AG04450 (cell line): ENCODE measurements around the gene SMIM45.

Source experiments
- CTCF ChIA-PET: fragments of 300-600, 350-600 bp; formaldehyde crosslinking; extraction: SDS; loops from one replicate; lab custom pipeline; 2022; ENCODE audit warnings: antibody characterized with exemption, inconsistent platforms; lab: Charles Lee
- POLR2A ChIA-PET: fragments of 350-600 bp; formaldehyde crosslinking; extraction: SDS; loops from one replicate; lab custom pipeline; 2021; ENCODE audit warnings: antibody characterized with exemption, inconsistent platforms; lab: Yijun Ruan, JAX
- DNase-seq: peaks from one replicate; pipeline ENCODE4 v3.0.0-alpha.2; 2011; ENCODE audit warnings: low read depth, low spot score
- H3K27ac ChIP-seq: one replicate; pipeline ENCODE4 v1.5.1; 2012; ENCODE audit warnings: low read depth, low read length, control low read depth
- H3K27me3 ChIP-seq: one replicate; pipeline ENCODE4 v1.6.0; 2012; ENCODE audit warnings: low read length; ENCODE audit not compliant: control insufficient read depth, insufficient read depth
- H3K4me3 ChIP-seq: 2 replicates; pipeline ENCODE4 v1.5.1; 2011; ENCODE audit warnings: mild to moderate bottlenecking, low read depth, low read length, control low read depth
- H3K9me3 ChIP-seq: 2 replicates; pipeline ENCODE4 v1.5.1; 2012; ENCODE audit warnings: low read length; ENCODE audit not compliant: control insufficient read depth, insufficient read depth
- CTCF ChIP-seq: IDR thresholded peaks from 2 replicates; pipeline ENCODE4 v1.5.1; 2011; ENCODE audit warnings: low read depth, low read length, control low read depth, inconsistent platforms

Gene SMIM45

GRCh38 chr22:41913842-41914534 lies 38.0 kb upstream of the SMIM45 start:
- Histone ChIP-seq H3K4me3 (no peak overlapping the region), H3K27me3 (peaks cover 68% of the 10 kb centered on the region), H3K9me3 (no peaks in the 10 kb centered on the region; the same call in 1 of the 2 replicates), H3K27ac (no peak overlapping the region)
- no peak for DNase-seq
- TF ChIP-seq CTCF = no peak
- POLR2A ChIA-PET = no interaction called here
- CTCF ChIA-PET = interaction anchor here (0.6 kb wide), 1 partner anchor 27 kb away, joined by 3 read pairs; no protein-coding TSS in a partner anchor

- no peak for DNase-seq
- Histone ChIP-seq H3K4me3 (no peak overlapping the region), H3K27ac (no peak overlapping the region), H3K9me3 (no peaks in the 10 kb centered on the region; the same call in 1 of the 2 replicates), H3K27me3 (peaks cover 62% of the 10 kb centered on the region)
- TF ChIP-seq CTCF = no peak
- CTCF ChIA-PET = no interaction called here
- POLR2A ChIA-PET = no interaction called here
These were observed 37.3 kb upstream of the SMIM45 start for GRCh38 chr22:41914611-41915034.

- H3K9me3 ChIP-seq = no peaks in the 10 kb centered on the region; the same call in 1 of the 2 replicates
- POLR2A ChIA-PET = no interaction called here
- TF ChIP-seq CTCF = no peak
- peaks cover 61% of the 10 kb centered on the region for H3K27me3 ChIP-seq
- CTCF ChIA-PET = no interaction called here
- DNase-seq = no peak
- no peak within 1 kb of the TSS for H3K27ac ChIP-seq
- H3K4me3 ChIP-seq = no peak within 1 kb of the TSS
These were observed 36.7 kb upstream of the SMIM45 start, which contains the start of gene SHISA8 for GRCh38 chr22:41915035-41915785. SHISA8 (minus strand) TSS chr22:41915074; CDS start chr22:41914667, 407 bp downstream.

- TF ChIP-seq CTCF = no peak
- H3K27me3 ChIP-seq = peaks cover 55% of the 10 kb centered on the region
- CTCF ChIA-PET = no interaction called here
- DNase-seq = no peak
- H3K27ac ChIP-seq = no peak overlapping the region
- peaks cover 4% of the 10 kb centered on the region; the same call in 1 of the 2 replicates for H3K9me3 ChIP-seq
- no peak overlapping the region for H3K4me3 ChIP-seq
- POLR2A ChIA-PET = interaction anchor here (1.0 kb wide), 1 partner anchor 83 kb away, joined by 5 read pairs; no protein-coding TSS in a partner anchor
These were observed 36.0 kb upstream of the SMIM45 start for GRCh38 chr22:41915786-41916493.
